ENCODE data around the gene COL4A2.

The COL4A2 gene

DNA sequence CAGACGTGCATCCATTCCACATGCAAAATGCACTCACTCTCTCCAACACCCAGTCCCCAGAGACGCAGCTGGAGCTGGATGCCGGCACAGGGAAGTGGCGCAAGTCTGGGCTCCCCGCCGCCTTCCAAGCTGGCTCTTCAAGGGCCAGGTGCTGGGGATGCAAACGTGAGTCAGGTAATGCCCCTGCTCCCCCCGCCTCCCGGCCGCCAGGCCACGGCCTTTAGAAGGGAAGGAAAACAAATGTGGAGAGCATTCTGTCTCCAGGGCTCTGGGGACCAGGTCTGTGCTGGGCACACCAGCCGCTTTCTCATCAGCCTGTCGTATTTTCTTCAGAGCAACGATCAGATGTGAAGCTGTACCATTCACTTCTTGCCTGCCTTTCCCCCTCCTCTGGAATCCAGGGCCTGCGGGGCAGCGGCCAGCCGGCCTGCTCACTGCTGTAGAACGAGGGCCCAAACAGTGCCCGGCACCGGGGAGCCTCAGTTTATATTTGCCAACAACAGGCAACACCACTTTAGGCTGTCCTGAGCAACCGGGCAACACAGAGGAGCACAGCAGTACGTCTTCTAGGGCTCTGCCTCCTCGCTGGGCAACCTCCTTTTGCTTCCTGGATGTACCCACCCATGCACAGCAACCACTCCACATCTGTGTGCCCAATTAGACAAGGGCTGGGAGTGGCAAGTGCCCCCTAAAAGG lies 250.7 kb downstream of the COL4A2 start:
- no peak for DNase-seq (ENCODE audit: low read depth)

DNA sequence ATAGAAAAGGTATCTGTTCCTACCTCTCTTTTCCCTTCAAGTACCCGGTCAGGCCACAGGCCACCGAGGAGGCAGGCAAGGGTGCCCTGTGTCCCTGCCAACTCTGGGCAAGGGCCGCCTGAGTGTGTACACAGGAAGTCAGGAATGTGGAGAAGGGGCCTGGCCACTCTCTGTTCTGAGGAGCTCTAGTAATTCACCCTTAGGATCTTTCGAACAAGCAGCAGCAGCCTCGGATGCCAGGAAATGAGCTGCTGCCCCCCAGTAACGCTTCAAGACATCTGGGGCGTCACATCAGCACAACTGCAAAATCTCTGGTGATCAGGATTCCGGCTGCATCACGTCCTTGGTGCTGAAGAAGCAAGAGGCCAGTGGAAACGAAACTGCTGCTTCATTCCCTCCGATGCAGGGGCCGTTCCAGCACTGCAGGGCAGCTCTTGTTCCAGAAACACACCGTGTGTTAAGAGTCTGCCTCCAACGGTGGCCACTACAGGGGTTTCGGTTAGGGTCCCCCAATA lies 252.4 kb downstream of the COL4A2 start:
- DNase-seq (ENCODE audit: low read depth) = no peak

DNA sequence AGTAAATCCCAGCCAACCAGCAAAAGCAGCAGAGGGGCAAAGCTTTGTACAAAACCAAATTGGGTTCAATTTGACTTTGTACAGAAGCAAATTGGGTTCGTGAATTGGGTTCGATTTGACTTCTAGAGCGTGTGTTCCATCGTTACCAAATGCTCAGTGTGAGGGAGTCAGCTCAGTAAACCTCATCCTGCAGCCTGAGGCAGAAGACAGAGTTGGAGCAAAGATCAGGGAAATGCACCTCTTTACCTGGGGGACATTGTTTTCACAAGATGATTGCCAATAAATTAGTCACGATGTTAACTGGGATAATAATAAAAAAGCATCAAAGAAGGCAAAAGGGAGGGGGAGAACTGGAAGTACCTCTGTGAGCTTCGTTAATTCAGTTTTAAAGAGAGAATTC lies 252.9 kb downstream of the COL4A2 start:
- no peak for DNase-seq (ENCODE audit: low read depth)

DNA sequence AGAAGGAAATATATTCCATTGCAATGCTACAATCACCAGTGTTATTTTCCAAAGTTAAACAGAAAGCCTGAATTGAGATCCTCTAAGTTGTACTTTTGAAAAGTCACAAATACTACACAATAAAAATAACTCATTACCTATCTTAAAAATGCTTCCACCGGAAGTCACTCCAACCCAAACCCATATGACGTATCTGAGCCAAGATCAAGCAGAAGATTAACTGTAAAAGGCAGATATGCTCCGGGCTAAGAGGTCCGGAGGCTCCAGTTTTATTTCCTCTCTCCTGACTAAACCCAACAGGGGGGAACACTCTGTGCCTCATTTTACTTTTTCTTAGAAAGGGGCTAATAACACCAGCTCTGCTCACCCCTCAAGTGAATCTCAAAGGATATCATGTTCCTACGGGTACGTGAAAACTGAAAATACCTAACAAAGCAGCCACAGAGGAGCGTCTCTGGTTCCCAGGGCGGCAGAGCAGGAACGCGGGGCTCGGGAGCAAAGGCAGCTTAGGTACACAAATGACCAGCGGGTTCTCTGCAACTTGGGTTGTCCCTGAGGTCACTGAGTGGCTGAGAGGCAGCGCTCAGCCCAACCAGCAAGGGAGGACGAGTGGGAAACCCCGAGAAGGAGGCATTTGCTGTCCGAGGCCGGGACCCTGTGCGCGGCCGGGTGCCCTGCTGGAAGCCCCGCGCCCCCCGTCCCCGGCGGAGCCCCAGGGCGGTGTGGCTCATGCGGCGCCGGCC lies 253.7 kb downstream of the COL4A2 start:
- DNase-seq (ENCODE audit: low read depth) = no peak

DNA sequence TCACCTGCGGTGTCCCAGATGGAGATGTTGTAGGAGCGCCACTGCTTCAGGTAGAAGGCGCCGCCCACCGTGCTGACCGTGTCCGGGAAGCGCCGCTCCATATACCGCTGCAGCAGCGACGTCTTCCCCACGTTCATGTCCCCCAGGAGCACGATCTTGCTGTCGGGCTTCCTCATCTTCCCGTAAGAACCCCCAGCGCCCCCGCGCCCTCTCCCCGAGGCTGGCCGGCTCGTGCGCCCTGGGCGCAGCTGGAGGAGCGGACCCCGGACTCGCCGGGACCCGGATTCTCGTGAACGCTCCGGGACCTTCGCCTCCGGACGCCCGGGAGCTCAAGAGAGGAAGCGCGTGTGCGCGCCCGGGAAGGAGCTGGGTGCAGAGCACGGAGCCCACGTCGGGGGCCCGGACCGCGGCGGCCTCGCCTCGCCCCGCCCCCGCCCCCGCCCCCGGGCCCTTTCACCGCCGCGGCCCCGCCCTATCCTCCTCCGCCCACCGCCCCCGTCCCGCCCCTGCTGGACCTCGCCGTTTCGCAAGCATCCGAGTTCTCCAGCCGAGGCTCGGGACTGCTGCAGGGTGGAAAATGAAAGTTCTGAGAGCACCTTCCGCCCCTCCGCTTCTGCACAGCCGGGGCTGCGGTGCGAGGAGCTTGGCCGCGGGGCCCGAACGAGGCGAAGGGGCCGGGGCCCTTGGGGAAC lies 254.4 kb downstream of the COL4A2 start, which contains the start of gene RAB20:
TSS of gene RAB20 (minus strand) at position 379 of the 692 bp plus-strand sequence. CDS start at position 176, 203 bp downstream.
- DNase-seq (ENCODE audit: low read depth) = no peak

DNA sequence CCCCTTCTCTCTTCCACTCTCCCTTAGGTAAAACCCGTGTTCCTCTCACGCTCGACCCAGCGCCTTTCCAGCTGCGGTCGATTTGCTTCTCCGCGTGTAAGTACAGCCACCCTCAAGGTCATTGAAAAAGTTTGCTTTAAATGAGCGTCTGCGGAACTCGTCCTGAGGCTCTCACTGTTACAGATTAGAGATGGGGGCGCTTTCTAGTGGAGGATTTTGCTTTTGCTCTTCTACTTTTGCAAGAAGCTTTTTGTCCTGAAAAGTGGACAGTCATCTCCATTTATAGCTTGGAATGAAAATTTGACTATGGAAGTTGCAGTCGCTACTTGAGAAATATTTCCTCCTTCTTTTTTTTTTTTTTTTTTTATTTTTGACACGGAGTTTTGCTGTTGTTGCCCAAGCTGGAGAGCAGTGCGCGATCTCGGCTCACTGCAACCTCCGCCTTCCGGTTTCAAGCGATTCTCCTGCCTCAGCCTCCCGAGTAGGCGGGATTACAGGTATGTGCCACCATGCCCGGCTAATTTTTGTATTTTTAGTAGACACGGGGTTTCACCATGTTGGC lies 255.0 kb downstream of the COL4A2 start:
- no peak for DNase-seq (ENCODE audit: low read depth)
